Nephron (organoid): ENCODE data around the gene SLC38A2.

Experiments used
- H3K27ac Mint-ChIP-seq, 3 experiments: 2 replicates each; pipeline ENCODE4 v1.8.0; 2020; ENCODE audit warnings: mixed read lengths in 3 of 3, mild to moderate bottlenecking in 2 of 3, moderate library complexity in 1 of 3
- H3K27me3 Mint-ChIP-seq: 2 replicates; pipeline ENCODE4 v1.8.0; 2021; ENCODE audit warnings: low read depth, mild to moderate bottlenecking, moderate library complexity, mixed read lengths
- H3K36me3 Mint-ChIP-seq: 2 replicates; pipeline ENCODE4 v1.8.0; 2020; ENCODE audit warnings: low read depth, mixed read lengths
- H3K4me1 Mint-ChIP-seq: 2 replicates; pipeline ENCODE4 v1.8.0; 2020; ENCODE audit warnings: mixed read lengths
- H3K4me3 Mint-ChIP-seq, 3 experiments: 2 replicates each; pipeline ENCODE4 v1.8.0; 2020; ENCODE audit warnings: mild to moderate bottlenecking in 3 of 3, mixed read lengths in 3 of 3, moderate library complexity in 2 of 3
- H3K9me3 Mint-ChIP-seq: 2 replicates; pipeline ENCODE4 v1.8.0; 2020; ENCODE audit warnings: mixed read lengths
- CTCF ChIP-seq, 3 experiments: fragments of 200-600 bp; sonication (generic); IDR thresholded peaks; one replicate each; pipeline ENCODE4 v1.5.0; 2021; ENCODE audit warnings: antibody characterized with exemption in 3 of 3; ENCODE audit not compliant: unreplicated experiment in 3 of 3

Gene SLC38A2

GRCh38 chr12:46362895-46363581, 9.5 kb downstream of the SLC38A2 start:
- no peak overlapping the region for H3K4me3 Mint-ChIP-seq
- H3K27me3 Mint-ChIP-seq = no peaks in the 10 kb centered on the region
- no peak for TF ChIP-seq CTCF (IDR thresholded peaks at IDR 0.05; ENCODE audit: unreplicated experiment in 3 of 3)
- peaks cover 40% of the 10 kb centered on the region for H3K4me1 Mint-ChIP-seq
- H3K27ac Mint-ChIP-seq = no peak overlapping the region
- H3K9me3 Mint-ChIP-seq = no peaks in the 10 kb centered on the region
- peaks cover 92% of the 10 kb centered on the region for H3K36me3 Mint-ChIP-seq

- H3K27ac Mint-ChIP-seq = peak overlapping the region in 1 of 3 experiments; percentile 24
- peaks cover 80% of the 10 kb centered on the region for H3K36me3 Mint-ChIP-seq
- no peaks in the 10 kb centered on the region for H3K9me3 Mint-ChIP-seq
These were observed 10.9 kb downstream of the SLC38A2 start for GRCh38 chr12:46361667-46362034.

GRCh38 chr12:46360908-46361666, 11.5 kb downstream of the SLC38A2 start:
- peaks cover 24% of the 10 kb centered on the region for H3K4me1 Mint-ChIP-seq
- H3K36me3 Mint-ChIP-seq = peaks cover 76% of the 10 kb centered on the region
- H3K27me3 Mint-ChIP-seq = no peaks in the 10 kb centered on the region
- H3K9me3 Mint-ChIP-seq = no peaks in the 10 kb centered on the region
- no peak overlapping the region for H3K27ac Mint-ChIP-seq
- no peak for TF ChIP-seq CTCF (IDR thresholded peaks at IDR 0.05; ENCODE audit: unreplicated experiment in 3 of 3)
- H3K4me3 Mint-ChIP-seq = no peak overlapping the region

More at GRCh38 chr12:46361667-46362034, 10.9 kb downstream of the SLC38A2 start:
- no peaks in the 10 kb centered on the region for H3K27me3 Mint-ChIP-seq
- H3K4me1 Mint-ChIP-seq = peaks cover 26% of the 10 kb centered on the region
- H3K4me3 Mint-ChIP-seq = no peak overlapping the region
- TF ChIP-seq CTCF (IDR thresholded peaks at IDR 0.05; ENCODE audit: unreplicated experiment in 3 of 3) = no peak

GRCh38 chr12:46360370-46360769, 12.2 kb downstream of the SLC38A2 start:
- Mint-ChIP-seq H3K4me3 (no peak overlapping the region), H3K4me1 (peaks cover 17% of the 10 kb centered on the region), H3K9me3 (no peaks in the 10 kb centered on the region), H3K27ac (no peak overlapping the region), H3K27me3 (no peaks in the 10 kb centered on the region), H3K36me3 (peaks cover 69% of the 10 kb centered on the region)
- no peak for TF ChIP-seq CTCF (IDR thresholded peaks at IDR 0.05; ENCODE audit: unreplicated experiment in 3 of 3)

GRCh38 chr12:46359667-46360280, 12.8 kb downstream of the SLC38A2 start:
- Mint-ChIP-seq H3K4me1 (peaks cover 11% of the 10 kb centered on the region), H3K9me3 (no peaks in the 10 kb centered on the region), H3K27me3 (no peaks in the 10 kb centered on the region), H3K4me3 (no peak overlapping the region), H3K27ac (no peak overlapping the region), H3K36me3 (peaks cover 63% of the 10 kb centered on the region)
- TF ChIP-seq CTCF (IDR thresholded peaks at IDR 0.05; ENCODE audit: unreplicated experiment in 3 of 3) = no peak
